HCT116 (cell line): Measurements from ENCODE around the gene LAMTOR4. TPM values are rescaled to one million over a fixed set of nuclear protein-coding genes. Genes with fewer than 3 reads are reported as not detected.

Experiments used
- ATAC-seq: fragments of 200-7000 bp; cut with Tn5 transposase; 2 replicates; pipeline ENCODE4 v1.9.1; 2020; ENCODE audit warnings: mild to moderate bottlenecking, moderate library complexity
- BruUV-seq: library from RNA; stranded (reverse); fragments of 400-500 nt; replicated peaks from 2 replicates; lab custom pipeline; 2021; lab: Mats Ljungman, UMichigan
- CTCF ChIA-PET: fragments of 300-600 bp; sonication (Branson Sonifier 250); formaldehyde crosslinking; loops from one replicate; lab custom pipeline; 2021; ENCODE audit warnings: antibody characterized with exemption; lab: Charles Lee
- POLR2A ChIA-PET: fragments of 300-600, 350-600 bp; sonication (Branson Sonifier 250); formaldehyde crosslinking; loops from one replicate; lab custom pipeline; 2021; ENCODE audit warnings: antibody characterized with exemption; lab: Charles Lee
- RAD21 ChIA-PET, 2 experiments: fragments of 300-600 bp; sonication (Branson Sonifier 250); formaldehyde crosslinking; loops; one replicate each; lab custom pipeline; 2023; ENCODE audit warnings: low total read pairs in 2 of 2; ENCODE audit not compliant: uncharacterized antibody in 2 of 2, unreplicated experiment in 2 of 2, low non-redundant PET in 1 of 2; lab: Charles Lee
- DNase-seq: peaks from one replicate; pipeline ENCODE4 v3.0.0-alpha.2; 2010; ENCODE audit warnings: low read depth, low spot score
- H2AFZ ChIP-seq: fragments of 200-600 bp; shearing (Covaris generic), sonication (generic); 2 replicates; pipeline ENCODE4 v1.6.1; 2017; ENCODE audit warnings: low read depth, mixed run types, mixed read lengths, antibody characterized with exemption, low read length; ENCODE audit not compliant: poor library complexity, severe bottlenecking
- H3K27ac ChIP-seq: 2 replicates; pipeline ENCODE4 v1.5.1; 2012; ENCODE audit warnings: low read depth, low read length
- H3K27me3 ChIP-seq: fragments of 200-600 bp; sonication (generic); 2 replicates; pipeline ENCODE4 v1.6.1; 2016; ENCODE audit warnings: mixed run types, low read length, mixed read lengths; ENCODE audit not compliant: insufficient read depth
- H3K36me3 ChIP-seq, 2 experiments: fragments of 200-500 bp in 1 of 2; fragments of 200-600 bp in 1 of 2; sonication (Bioruptor generic) in 1 of 2; sonication (generic) in 1 of 2; 2 replicates each; pipeline versions ENCODE4 v1.5.1 to v1.6.1; 2014 to 2016; ENCODE audit warnings: low read length in 2 of 2, inconsistent platforms in 1 of 2, mixed read lengths in 1 of 2, mixed run types in 1 of 2; ENCODE audit not compliant: insufficient read depth in 2 of 2, control insufficient read depth in 1 of 2
- H3K4me1 ChIP-seq, 2 experiments: fragments of 200-600 bp in 1 of 2; sonication (generic) in 1 of 2; 2 replicates each; pipeline versions ENCODE4 v1.5.1 to v1.6.1; 2012 to 2017; ENCODE audit warnings: low read length in 2 of 2, inconsistent platforms in 1 of 2, mild to moderate bottlenecking in 1 of 2, mixed read lengths in 1 of 2, mixed run types in 1 of 2, moderate library complexity in 1 of 2; ENCODE audit not compliant: insufficient read depth in 2 of 2, control insufficient read depth in 1 of 2
- H3K4me2 ChIP-seq: fragments of 200-600 bp; sonication (generic); 2 replicates; pipeline ENCODE4 v1.6.1; 2017; ENCODE audit warnings: mixed run types, low read length, mixed read lengths
- H3K4me3 ChIP-seq, 2 experiments: fragments of 200-600 bp in 1 of 2; sonication (generic) in 1 of 2; replicated peaks in 1 of 2; 2 replicates each; pipeline ENCODE4 v1.5.1; 2011 to 2016; ENCODE audit warnings: low read length in 2 of 2, control low read depth in 1 of 2, low read depth in 1 of 2, mild to moderate bottlenecking in 1 of 2, mixed read lengths in 1 of 2, mixed run types in 1 of 2
- H3K79me2 ChIP-seq: fragments of 200-600 bp; sonication (generic); 2 replicates; pipeline ENCODE4 v1.6.1; 2017; ENCODE audit warnings: mild to moderate bottlenecking, mixed run types, low read length, moderate library complexity, mixed read lengths; ENCODE audit not compliant: insufficient read depth
- H3K9ac ChIP-seq: fragments of 200-600 bp; sonication (generic); 2 replicates; pipeline ENCODE4 v1.6.1; 2016; ENCODE audit warnings: low read length, mixed read lengths
- H3K9me2 ChIP-seq: fragments of 200-600 bp; sonication (generic), shearing (Covaris generic); 2 replicates; pipeline ENCODE4 v1.6.1; 2017; ENCODE audit warnings: mixed run types, mild to moderate bottlenecking, moderate library complexity; ENCODE audit not compliant: insufficient read depth
- H3K9me3 ChIP-seq, 2 experiments: fragments of 200-500 bp in 1 of 2; fragments of 200-600 bp in 1 of 2; sonication (Bioruptor generic) in 1 of 2; sonication (generic) in 1 of 2; 2 replicates each; pipeline ENCODE4 v1.6.1; 2014 to 2017; ENCODE audit warnings: low read length in 2 of 2, mixed read lengths in 2 of 2, inconsistent platforms in 1 of 2, low read depth in 1 of 2, mild to moderate bottlenecking in 1 of 2, mixed run types in 1 of 2, moderate library complexity in 1 of 2; ENCODE audit not compliant: control insufficient read depth in 1 of 2, insufficient read depth in 1 of 2
- H4K20me1 ChIP-seq: fragments of 200-600 bp; sonication (generic), shearing (Covaris generic); 2 replicates; pipeline ENCODE4 v1.6.1; 2017; ENCODE audit warnings: mixed run types, mild to moderate bottlenecking, moderate library complexity; ENCODE audit not compliant: insufficient read depth
- CBX3 ChIP-seq: IDR thresholded peaks from 2 replicates; pipeline ENCODE4 v1.6.1; 2012; ENCODE audit warnings: low read depth
- EZH2 ChIP-seq: fragments of 200-600 bp; sonication (generic); IDR thresholded peaks from 2 replicates; pipeline ENCODE4 v1.6.1; 2017; ENCODE audit warnings: antibody characterized with exemption, mixed run types
- SIN3A ChIP-seq: IDR thresholded peaks from 2 replicates; pipeline ENCODE4 v1.6.1; 2012; ENCODE audit warnings: low read depth
- SRF ChIP-seq: IDR thresholded peaks from 2 replicates; pipeline ENCODE4 v1.6.1; 2012; ENCODE audit warnings: low read depth
- ZNF274 ChIP-seq: fragments of 200-500 bp; sonication (Bioruptor generic); IDR thresholded peaks from 2 replicates; pipeline ENCODE4 v1.6.1; 2014; ENCODE audit warnings: mild to moderate bottlenecking, low read depth, low read length, inconsistent platforms
- intact Hi-C: fragments of 100-400 bp; cut with micrococcal nuclease; formaldehyde crosslinking; loops from 2 replicates; pipeline ENCODE4 v1.10.0; 2022
- total RNA-seq: library from RNA; stranded (reverse); gene quantifications from one replicate; pipeline ENCODE4 v1.2.1, GENCODE V29; 2021; ENCODE audit not compliant: unreplicated experiment
- TF ChIP-seq, protein P1 (sequence below), 3 experiments: fragments of 200-600 bp in 1 of 3; sonication (generic) in 1 of 3; IDR thresholded peaks in 2 of 3; conservative IDR thresholded peaks in 1 of 3; 2 replicates each; pipeline ENCODE4 v1.5.1; 2012 to 2017; ENCODE audit warnings: low read depth in 2 of 3, low read length in 2 of 3, antibody characterized with exemption in 1 of 3, borderline replicate concordance in 1 of 3, control low read depth in 1 of 3, mild to moderate bottlenecking in 1 of 3, mixed read lengths in 1 of 3, mixed run types in 1 of 3, moderate library complexity in 1 of 3; ENCODE audit not compliant: insufficient read depth in 1 of 3

Gene LAMTOR4
- total RNA-seq, 1 experiment from 2014 or later: 152 TPM

DNA sequence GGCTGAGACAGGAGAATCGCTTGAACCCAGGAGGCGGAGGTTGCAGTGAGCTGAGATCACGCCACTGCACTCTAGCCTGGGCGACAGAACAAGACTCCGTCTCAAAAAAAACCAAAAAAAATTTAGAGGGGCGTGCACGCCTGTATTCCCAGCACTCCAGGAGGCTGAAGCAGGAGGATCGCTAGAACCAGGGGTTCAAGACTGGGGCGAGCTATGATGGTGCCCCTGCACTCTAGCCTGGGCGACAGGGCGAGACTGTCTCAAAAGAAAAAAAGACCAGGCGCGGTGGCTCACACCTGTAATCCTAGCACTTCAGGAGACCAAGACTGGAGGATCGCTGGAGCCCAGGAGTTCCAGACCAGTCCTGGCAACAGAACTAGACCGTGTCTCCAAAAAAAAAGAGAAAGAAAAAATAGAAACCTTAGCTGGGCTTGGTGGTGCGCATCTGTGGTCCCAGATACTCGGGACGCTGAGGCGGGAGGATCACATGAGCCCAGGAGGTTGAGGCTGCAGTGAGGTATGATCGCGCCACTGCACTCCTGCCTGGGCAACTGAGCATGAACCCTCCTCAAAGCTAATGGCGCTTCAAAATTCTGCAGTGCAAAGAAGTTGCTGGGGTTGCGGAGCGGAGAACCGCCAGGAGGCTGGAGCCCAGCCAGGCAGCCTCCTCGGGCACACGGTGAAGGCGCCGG is 22.3 kb upstream of the LAMTOR4 start:
- H3K9me3 ChIP-seq: no peaks in the 10 kb centered on the region
- H2AFZ ChIP-seq: no peak overlapping the region
- peaks cover 37 to 54% of the 10 kb centered on the region in 2 experiments for H3K4me1 ChIP-seq
- H4K20me1 ChIP-seq: no peaks in the 10 kb centered on the region
- DNase-seq: no peak
- H3K9me2 ChIP-seq: no peaks in the 10 kb centered on the region
- peak overlapping the region; percentile 98 for H3K9ac ChIP-seq
- ATAC-seq: peak; percentile 35
- peak overlapping the region; percentile 84 for H3K4me2 ChIP-seq
- BruUV-seq: TSS peak; percentile 80
- H3K79me2 ChIP-seq: peaks cover 9% of the 10 kb centered on the region; the same call in 1 of the 2 replicates
- RAD21 ChIA-PET: no interaction called here
- no peaks in the 10 kb centered on the region for H3K36me3 ChIP-seq
- CTCF ChIA-PET: interaction anchor here (1.0 kb wide), 1 partner anchor 44 kb away, joined by 3 read pairs; no protein-coding TSS in a partner anchor
- intact Hi-C loops: no loop called here
- H3K27me3 ChIP-seq: no peaks in the 10 kb centered on the region
- peak overlapping the region; percentile 98 for H3K27ac ChIP-seq
- TF ChIP-seq ZNF274: no peak
- no peak for TF ChIP-seq EZH2
- TF ChIP-seq CBX3: no peak
- TF ChIP-seq SIN3A: no peak
- TF ChIP-seq, protein P1, sequence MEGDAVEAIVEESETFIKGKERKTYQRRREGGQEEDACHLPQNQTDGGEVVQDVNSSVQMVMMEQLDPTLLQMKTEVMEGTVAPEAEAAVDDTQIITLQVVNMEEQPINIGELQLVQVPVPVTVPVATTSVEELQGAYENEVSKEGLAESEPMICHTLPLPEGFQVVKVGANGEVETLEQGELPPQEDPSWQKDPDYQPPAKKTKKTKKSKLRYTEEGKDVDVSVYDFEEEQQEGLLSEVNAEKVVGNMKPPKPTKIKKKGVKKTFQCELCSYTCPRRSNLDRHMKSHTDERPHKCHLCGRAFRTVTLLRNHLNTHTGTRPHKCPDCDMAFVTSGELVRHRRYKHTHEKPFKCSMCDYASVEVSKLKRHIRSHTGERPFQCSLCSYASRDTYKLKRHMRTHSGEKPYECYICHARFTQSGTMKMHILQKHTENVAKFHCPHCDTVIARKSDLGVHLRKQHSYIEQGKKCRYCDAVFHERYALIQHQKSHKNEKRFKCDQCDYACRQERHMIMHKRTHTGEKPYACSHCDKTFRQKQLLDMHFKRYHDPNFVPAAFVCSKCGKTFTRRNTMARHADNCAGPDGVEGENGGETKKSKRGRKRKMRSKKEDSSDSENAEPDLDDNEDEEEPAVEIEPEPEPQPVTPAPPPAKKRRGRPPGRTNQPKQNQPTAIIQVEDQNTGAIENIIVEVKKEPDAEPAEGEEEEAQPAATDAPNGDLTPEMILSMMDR (IDR thresholded peaks at IDR 0.05 in 2 of 3, conservative IDR thresholded peaks at IDR 0.05 in 1 of 3; ENCODE audit: borderline replicate concordance in 1 of 3, insufficient read depth in 1 of 3, low read depth in 2 of 3, low read length in 2 of 3): no peak
- TF ChIP-seq SRF: no peak
- POLR2A ChIA-PET: interaction anchor here (1.0 to 3.0 kb wide), 2 partner anchors 22 to 25 kb away, joined by 3 to 16 read pairs; partner anchors contain the start of genes AP4M1, LAMTOR4 and MCM7
- H3K4me3 ChIP-seq: peak overlapping the region; percentile 78 to 87
